Peyer's patch (tissue), 4 donors: ENCODE measurements around the gene SORL1.

Experiments used
- POLR2A ChIP-seq, 2 donors: fragments of 450-650 bp; IDR thresholded peaks; one replicate each; pipeline ENCODE4 v1.5.1; 2017; ENCODE audit warnings: antibody characterized with exemption in 2 of 2, mild to moderate bottlenecking in 2 of 2, moderate library complexity in 2 of 2
- TF ChIP-seq, protein P1 (sequence below), 6 experiments: fragments of 450-650 bp in 4 of 6; fragments of 200-600 bp in 2 of 6; sonication (generic) in 1 of 6; IDR thresholded peaks; one replicate each; pipeline ENCODE4 v1.5.1; 2017 to 2019; ENCODE audit warnings: antibody characterized with exemption in 6 of 6, mild to moderate bottlenecking in 3 of 6, moderate library complexity in 1 of 6

DNA sequence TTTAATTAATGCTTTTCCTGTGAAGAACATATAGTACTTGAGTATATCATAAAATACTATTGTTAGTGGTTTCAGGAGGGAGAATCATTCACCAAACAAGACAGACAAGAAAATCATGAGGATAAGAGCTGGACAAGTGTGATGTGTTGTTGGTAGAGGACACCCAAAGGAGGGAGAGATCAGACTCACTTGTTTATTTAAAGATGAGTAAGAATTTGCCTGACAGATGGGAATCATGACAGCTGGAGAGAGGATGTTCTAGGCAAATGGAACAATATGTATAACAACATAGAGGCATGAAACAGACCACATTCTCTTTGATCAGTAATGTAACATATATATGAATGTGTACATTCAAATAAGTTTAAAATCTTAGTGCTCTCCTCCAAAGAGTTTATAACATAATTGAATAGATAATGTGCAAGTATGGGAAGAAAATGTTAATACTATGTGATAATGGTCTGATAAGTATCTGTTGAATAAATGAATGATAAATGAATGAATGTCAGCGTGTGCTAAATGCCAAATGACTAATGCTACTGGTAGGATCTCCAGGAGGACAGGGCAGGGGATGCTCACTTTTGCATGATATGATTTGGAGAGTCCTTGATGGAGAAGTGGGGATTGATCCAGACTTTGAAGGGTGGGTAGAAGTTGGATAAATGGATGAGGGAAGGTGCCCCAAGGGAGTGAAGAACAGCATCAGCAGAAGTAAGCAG is 229.6 kb downstream of the SORL1 start:
- no peak for TF ChIP-seq POLR2A (IDR thresholded peaks at IDR 0.05)
- TF ChIP-seq, protein P1, sequence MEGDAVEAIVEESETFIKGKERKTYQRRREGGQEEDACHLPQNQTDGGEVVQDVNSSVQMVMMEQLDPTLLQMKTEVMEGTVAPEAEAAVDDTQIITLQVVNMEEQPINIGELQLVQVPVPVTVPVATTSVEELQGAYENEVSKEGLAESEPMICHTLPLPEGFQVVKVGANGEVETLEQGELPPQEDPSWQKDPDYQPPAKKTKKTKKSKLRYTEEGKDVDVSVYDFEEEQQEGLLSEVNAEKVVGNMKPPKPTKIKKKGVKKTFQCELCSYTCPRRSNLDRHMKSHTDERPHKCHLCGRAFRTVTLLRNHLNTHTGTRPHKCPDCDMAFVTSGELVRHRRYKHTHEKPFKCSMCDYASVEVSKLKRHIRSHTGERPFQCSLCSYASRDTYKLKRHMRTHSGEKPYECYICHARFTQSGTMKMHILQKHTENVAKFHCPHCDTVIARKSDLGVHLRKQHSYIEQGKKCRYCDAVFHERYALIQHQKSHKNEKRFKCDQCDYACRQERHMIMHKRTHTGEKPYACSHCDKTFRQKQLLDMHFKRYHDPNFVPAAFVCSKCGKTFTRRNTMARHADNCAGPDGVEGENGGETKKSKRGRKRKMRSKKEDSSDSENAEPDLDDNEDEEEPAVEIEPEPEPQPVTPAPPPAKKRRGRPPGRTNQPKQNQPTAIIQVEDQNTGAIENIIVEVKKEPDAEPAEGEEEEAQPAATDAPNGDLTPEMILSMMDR (IDR thresholded peaks at IDR 0.05), result no peak
